Upper lobe of left lung (tissue), 4 donors: Measurements from ENCODE around the gene ARID3C.

ENCODE experiments used
- POLR2A ChIP-seq, 4 donors: fragments of 450-650 bp; IDR thresholded peaks; one replicate each; pipeline ENCODE4 v1.5.1; 2016 to 2017; ENCODE audit warnings: antibody characterized with exemption in 4 of 4, mild to moderate bottlenecking in 2 of 4
- POLR2AphosphoS5 ChIP-seq, 2 donors: sonication (generic); formaldehyde crosslinking; IDR thresholded peaks; one replicate each; pipeline ENCODE4 v1.5.1; 2017; ENCODE audit warnings: antibody characterized with exemption in 2 of 2
- TF ChIP-seq, protein P1 (sequence below), 6 experiments: fragments of 450-650 bp in 4 of 6; fragments of 200-600 bp in 2 of 6; sonication (generic) in 2 of 6; IDR thresholded peaks; one replicate each; pipeline ENCODE4 v1.5.1; 2016 to 2019; ENCODE audit warnings: antibody characterized with exemption in 6 of 6

DNA sequence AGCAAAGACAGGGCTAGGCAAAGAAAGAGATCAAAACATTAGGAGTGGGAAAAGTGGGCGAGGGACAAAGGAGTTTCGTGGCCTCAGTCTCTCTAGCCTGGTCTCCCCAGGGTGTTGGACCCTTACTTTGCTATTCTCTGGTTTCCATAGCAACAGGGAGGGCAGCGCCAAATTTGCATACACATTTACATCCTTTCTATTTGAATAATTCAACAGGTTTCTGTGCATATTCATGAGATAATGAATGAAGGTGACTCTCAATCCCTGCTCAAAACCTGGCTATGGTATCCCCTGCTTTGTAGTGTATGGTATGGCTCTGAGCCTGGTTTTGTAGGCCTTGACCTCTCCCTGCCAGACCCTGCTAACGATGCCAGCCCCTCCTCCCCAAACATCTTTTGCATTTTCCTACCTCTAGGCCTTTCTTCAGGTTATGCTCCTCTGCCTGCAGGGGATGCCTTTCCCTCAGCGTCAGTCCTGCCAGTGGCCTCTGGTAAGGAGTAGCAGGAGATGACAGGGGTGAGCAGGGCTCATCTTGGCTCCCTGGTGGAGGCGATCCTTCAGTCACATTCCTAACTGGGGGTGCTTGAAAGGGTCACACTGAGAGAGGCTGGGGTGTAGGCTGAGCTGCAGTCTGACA is 26.8 kb downstream of the ARID3C start:
- TF ChIP-seq, protein P1, sequence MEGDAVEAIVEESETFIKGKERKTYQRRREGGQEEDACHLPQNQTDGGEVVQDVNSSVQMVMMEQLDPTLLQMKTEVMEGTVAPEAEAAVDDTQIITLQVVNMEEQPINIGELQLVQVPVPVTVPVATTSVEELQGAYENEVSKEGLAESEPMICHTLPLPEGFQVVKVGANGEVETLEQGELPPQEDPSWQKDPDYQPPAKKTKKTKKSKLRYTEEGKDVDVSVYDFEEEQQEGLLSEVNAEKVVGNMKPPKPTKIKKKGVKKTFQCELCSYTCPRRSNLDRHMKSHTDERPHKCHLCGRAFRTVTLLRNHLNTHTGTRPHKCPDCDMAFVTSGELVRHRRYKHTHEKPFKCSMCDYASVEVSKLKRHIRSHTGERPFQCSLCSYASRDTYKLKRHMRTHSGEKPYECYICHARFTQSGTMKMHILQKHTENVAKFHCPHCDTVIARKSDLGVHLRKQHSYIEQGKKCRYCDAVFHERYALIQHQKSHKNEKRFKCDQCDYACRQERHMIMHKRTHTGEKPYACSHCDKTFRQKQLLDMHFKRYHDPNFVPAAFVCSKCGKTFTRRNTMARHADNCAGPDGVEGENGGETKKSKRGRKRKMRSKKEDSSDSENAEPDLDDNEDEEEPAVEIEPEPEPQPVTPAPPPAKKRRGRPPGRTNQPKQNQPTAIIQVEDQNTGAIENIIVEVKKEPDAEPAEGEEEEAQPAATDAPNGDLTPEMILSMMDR (IDR thresholded peaks at IDR 0.05), result no peak
- no peak for TF ChIP-seq POLR2A (IDR thresholded peaks at IDR 0.05)
- TF ChIP-seq POLR2AphosphoS5 (IDR thresholded peaks at IDR 0.05), result no peak
